Ovary (tissue), 9 donors: ENCODE results near the gene PARD3. TPM values are rescaled to one million over a fixed set of nuclear protein-coding genes. Genes with fewer than 3 reads are reported as not detected.

ENCODE experiments used
- DNase-seq, 5 donors: peaks; one replicate each; pipeline ENCODE4 v3.0.0-alpha.2; 2019 to 2020
- H3K27ac ChIP-seq, 2 donors: fragments of 200-600 bp; one replicate each; pipeline versions ENCODE4 v1.5.1 to v1.8.0; 2019 to 2022
- H3K27me3 ChIP-seq: fragments of 200-600 bp; one replicate; pipeline ENCODE4 v1.8.0; 2022
- H3K36me3 ChIP-seq: fragments of 200-600 bp; sonication (generic); one replicate; pipeline ENCODE4 v1.5.1; 2019
- H3K4me1 ChIP-seq: one replicate; pipeline ENCODE4 v1.8.1; 2013; ENCODE audit warnings: mild to moderate bottlenecking, moderate library complexity; ENCODE audit not compliant: insufficient read depth
- H3K4me3 ChIP-seq: fragments of 200-600 bp; sonication (generic); one replicate; pipeline ENCODE4 v1.5.1; 2017
- H3K9me3 ChIP-seq, 2 donors: fragments of 200-600 bp in 1 of 2; sonication (generic) in 1 of 2; one replicate each; pipeline versions ENCODE4 v1.5.1 to v1.8.1; 2013 to 2019; ENCODE audit warnings: mild to moderate bottlenecking in 1 of 2, moderate library complexity in 1 of 2
- CTCF ChIP-seq, 3 donors: fragments of 450-650 bp in 2 of 3; fragments of 200-600 bp in 1 of 3; IDR thresholded peaks; one replicate each; pipeline versions ENCODE4 v1.5.1 to v1.8.0; 2016 to 2022; ENCODE audit warnings: antibody characterized with exemption in 3 of 3, mild to moderate bottlenecking in 1 of 3
- EP300 ChIP-seq: sonication (generic); formaldehyde crosslinking; IDR thresholded peaks from one replicate; pipeline ENCODE4 v1.6.1; 2017; ENCODE audit warnings: antibody characterized with exemption
- POLR2A ChIP-seq: fragments of 450-650 bp; IDR thresholded peaks from one replicate; pipeline ENCODE4 v1.6.1; 2017; ENCODE audit warnings: antibody characterized with exemption, mild to moderate bottlenecking, moderate library complexity
- WGBS, 3 donors: extraction: QIAGEN DNeasy Blood & Tissue Kit in 1 of 3; methylation state at CpG; one replicate each; pipeline versions ENCODE4 v1.1.5 to v1.1.7; 2013 to 2017; 5-methylcytosine and 5-hydroxymethylcytosine counted together
- intact Hi-C, 4 donors: fragments of 100-400 bp; cut with DNase I; formaldehyde crosslinking; loops; one replicate each; pipeline versions ENCODE4 v1.11.0 to v1.15.1; 2022 to 2023
- polyA plus RNA-seq, 2 donors: library from polyadenylated mRNA; stranded (reverse); fragments of 200-250 nt in 1 of 2; fragments of 350-450 nt in 1 of 2; fragmentation: Illumina TruSeq in 1 of 2; extraction: RNeasy Lipid Tissue Mini Kit (QIAGEN cat#74804) in 1 of 2; gene quantifications; one replicate each; pipeline ENCODE4 v1.2.3, GENCODE V29; 2013 to 2014
- total RNA-seq, 7 donors: library from RNA; depleted of rRNA in 2 of 7; stranded (reverse); fragments of >200 nt in 2 of 7; fragmentation: NEBNext Ultra II Directional in 3 of 7; extraction: Animal tissue kit (Norgen Biotek cat#: 25700) in 3 of 7; gene quantifications; one replicate each; pipeline versions ENCODE4 v1.1.0 to v1.2.4, GENCODE V29; 2016 to 2023
- donor health status: DM: no; HTN: no; CAD: no; lungs with moderate emphysema.
- donor health status: DM: no; HTN: no; CAD: no.
- donor health status: Bipolar disorder and iron deficiency.
- donor health status: DM: yes; HTN: yes; CAD: no.
- donor health status: DM: no; HTN: no; CAD: no.
- donor health status: DM: yes; HTN: yes; CAD: no.

PARD3 gene
- total and polyA plus RNA-seq, 9 donors: 31.8 to 92.3 (median 67.1) TPM

GRCh38 chr10:34116681-34117271, 698.3 kb downstream of the PARD3 start:
- WGBS, 3 donors: 3 to 10% (median 5%) methylated on average over 16 of the region's 16 CpGs
- no peak overlapping the region for H3K4me3 ChIP-seq
- H3K9me3 ChIP-seq: no peaks in the 10 kb centered on the region
- no peaks in the 10 kb centered on the region for H3K27me3 ChIP-seq
- intact Hi-C loops: no loop called here
- no peaks in the 10 kb centered on the region for H3K36me3 ChIP-seq
- DNase-seq: no peak
- peaks cover 13% of the 10 kb centered on the region for H3K4me1 ChIP-seq
- TF ChIP-seq CTCF (IDR thresholded peaks at IDR 0.05) (no peak), POLR2A (no peak), EP300 (no peak)
- no peak overlapping the region for H3K27ac ChIP-seq

- intact Hi-C loops: no loop called here
- Histone ChIP-seq H3K36me3 (no peaks in the 10 kb centered on the region), H3K27ac (no peak overlapping the region), H3K9me3 (no peaks in the 10 kb centered on the region), H3K4me3 (no peak overlapping the region), H3K4me1 (peaks cover 11% of the 10 kb centered on the region), H3K27me3 (no peaks in the 10 kb centered on the region)
- no peak for DNase-seq
- WGBS, 3 donors: 17 to 33% (median 22%) methylated on average over 6 of the region's 6 CpGs
- TF ChIP-seq POLR2A (no peak), CTCF (IDR thresholded peaks at IDR 0.05) (no peak), EP300 (no peak)
Measured at GRCh38 chr10:34116220-34116641, 698.9 kb downstream of the PARD3 start.

- 93 to 97% (median 96%) methylated on average over 10 of the region's 10 CpGs for WGBS, 3 donors
- peaks cover 11% of the 10 kb centered on the region for H3K4me1 ChIP-seq
- intact Hi-C loops: no loop called here
- no peak overlapping the region for H3K4me3 ChIP-seq
- no peak for DNase-seq
- TF ChIP-seq CTCF (IDR thresholded peaks at IDR 0.05) (no peak), EP300 (no peak), POLR2A (no peak)
- H3K27me3 ChIP-seq: no peaks in the 10 kb centered on the region
- no peaks in the 10 kb centered on the region for H3K9me3 ChIP-seq
- H3K36me3 ChIP-seq: no peaks in the 10 kb centered on the region
- H3K27ac ChIP-seq: no peak overlapping the region
Measured at GRCh38 chr10:34114914-34115313, 700.2 kb downstream of the PARD3 start.

GRCh38 chr10:34113504-34114225, 701.4 kb downstream of the PARD3 start:
- TF ChIP-seq EP300 (no peak), POLR2A (no peak), CTCF (IDR thresholded peaks at IDR 0.05) (no peak)

More at GRCh38 chr10:34113504-34114225, 701.4 kb downstream of the PARD3 start:
- Histone ChIP-seq H3K27ac (no peak overlapping the region), H3K27me3 (no peaks in the 10 kb centered on the region), H3K36me3 (no peaks in the 10 kb centered on the region), H3K4me1 (peaks cover 11% of the 10 kb centered on the region), H3K4me3 (no peak overlapping the region), H3K9me3 (no peaks in the 10 kb centered on the region)
- no peak for DNase-seq
- 89 to 93% (median 90%) methylated on average over 6 of the region's 6 CpGs for WGBS, 3 donors
- intact Hi-C loops: no loop called here
